Parathyroid adenoma (tissue), 2 donors: Measurements from ENCODE around the gene FOXE1.

Experiments used
- H2AFZ ChIP-seq: fragments of 300-600 bp; sonication (generic); one replicate; pipeline ENCODE4 v1.7.0; 2017; ENCODE audit warnings: antibody characterized with exemption, mild to moderate bottlenecking
- H3K27ac ChIP-seq: fragments of 300-600 bp; sonication (generic); one replicate; pipeline ENCODE4 v1.7.0; 2017
- H3K27me3 ChIP-seq: fragments of 300-600 bp; sonication (generic); one replicate; pipeline ENCODE4 v1.7.0; 2017; ENCODE audit warnings: low read length; ENCODE audit not compliant: control insufficient read depth, insufficient read depth
- H3K36me3 ChIP-seq: fragments of 300-600 bp; sonication (generic); one replicate; pipeline ENCODE4 v1.7.0; 2017; ENCODE audit warnings: low read length; ENCODE audit not compliant: control insufficient read depth, insufficient read depth
- H3K4me1 ChIP-seq: fragments of 300-600 bp; sonication (generic); one replicate; pipeline ENCODE4 v1.7.0; 2017; ENCODE audit warnings: control low read depth
- H3K4me2 ChIP-seq: fragments of 300-600 bp; sonication (generic); one replicate; pipeline ENCODE4 v1.7.0; 2017; ENCODE audit warnings: low read length
- H3K4me3 ChIP-seq: fragments of 300-600 bp; sonication (generic); one replicate; pipeline ENCODE4 v1.7.0; 2017; ENCODE audit warnings: low read depth, low read length
- H3K79me2 ChIP-seq: fragments of 300-600 bp; sonication (generic); one replicate; pipeline ENCODE4 v1.7.0; 2017; ENCODE audit warnings: control low read depth
- H3K9ac ChIP-seq: fragments of 300-600 bp; sonication (generic); one replicate; pipeline ENCODE4 v1.7.0; 2017; ENCODE audit warnings: mild to moderate bottlenecking
- H3K9me3 ChIP-seq: fragments of 300-600 bp; sonication (generic); one replicate; pipeline ENCODE4 v1.7.0; 2017; ENCODE audit warnings: low read length; ENCODE audit not compliant: control insufficient read depth
- TF ChIP-seq, protein P1 (sequence below): fragments of 300-600 bp; sonication (generic); IDR thresholded peaks from one replicate; pipeline ENCODE4 v1.7.0; 2017; ENCODE audit warnings: antibody characterized with exemption, mild to moderate bottlenecking
- donor health status: primary hyperparathyroidism.

The FOXE1 gene

GRCh38 chr9:97864396-97864795 is 11.4 kb downstream of the FOXE1 start:
- Histone ChIP-seq H3K4me3 (no peak overlapping the region), H3K27ac (no peak overlapping the region), H3K27me3 (no peaks in the 10 kb centered on the region), H3K4me1 (no peaks in the 10 kb centered on the region), H3K4me2 (no peak overlapping the region), H2AFZ (no peak overlapping the region), H3K79me2 (no peaks in the 10 kb centered on the region), H3K36me3 (no peaks in the 10 kb centered on the region), H3K9me3 (peaks cover 2% of the 10 kb centered on the region), H3K9ac (no peak overlapping the region)
- TF ChIP-seq, protein P1, sequence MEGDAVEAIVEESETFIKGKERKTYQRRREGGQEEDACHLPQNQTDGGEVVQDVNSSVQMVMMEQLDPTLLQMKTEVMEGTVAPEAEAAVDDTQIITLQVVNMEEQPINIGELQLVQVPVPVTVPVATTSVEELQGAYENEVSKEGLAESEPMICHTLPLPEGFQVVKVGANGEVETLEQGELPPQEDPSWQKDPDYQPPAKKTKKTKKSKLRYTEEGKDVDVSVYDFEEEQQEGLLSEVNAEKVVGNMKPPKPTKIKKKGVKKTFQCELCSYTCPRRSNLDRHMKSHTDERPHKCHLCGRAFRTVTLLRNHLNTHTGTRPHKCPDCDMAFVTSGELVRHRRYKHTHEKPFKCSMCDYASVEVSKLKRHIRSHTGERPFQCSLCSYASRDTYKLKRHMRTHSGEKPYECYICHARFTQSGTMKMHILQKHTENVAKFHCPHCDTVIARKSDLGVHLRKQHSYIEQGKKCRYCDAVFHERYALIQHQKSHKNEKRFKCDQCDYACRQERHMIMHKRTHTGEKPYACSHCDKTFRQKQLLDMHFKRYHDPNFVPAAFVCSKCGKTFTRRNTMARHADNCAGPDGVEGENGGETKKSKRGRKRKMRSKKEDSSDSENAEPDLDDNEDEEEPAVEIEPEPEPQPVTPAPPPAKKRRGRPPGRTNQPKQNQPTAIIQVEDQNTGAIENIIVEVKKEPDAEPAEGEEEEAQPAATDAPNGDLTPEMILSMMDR = no peak

- TF ChIP-seq, protein P1 = no peak
- Histone ChIP-seq H3K9me3 (peaks cover 2% of the 10 kb centered on the region), H3K27me3 (no peaks in the 10 kb centered on the region), H3K36me3 (no peaks in the 10 kb centered on the region), H3K4me1 (no peaks in the 10 kb centered on the region), H3K79me2 (no peaks in the 10 kb centered on the region), H2AFZ (no peak overlapping the region), H3K9ac (no peak overlapping the region), H3K27ac (no peak overlapping the region), H3K4me2 (no peak overlapping the region), H3K4me3 (no peak overlapping the region)
Observed at GRCh38 chr9:97866300-97866699, 13.3 kb downstream of the FOXE1 start.

DNA sequence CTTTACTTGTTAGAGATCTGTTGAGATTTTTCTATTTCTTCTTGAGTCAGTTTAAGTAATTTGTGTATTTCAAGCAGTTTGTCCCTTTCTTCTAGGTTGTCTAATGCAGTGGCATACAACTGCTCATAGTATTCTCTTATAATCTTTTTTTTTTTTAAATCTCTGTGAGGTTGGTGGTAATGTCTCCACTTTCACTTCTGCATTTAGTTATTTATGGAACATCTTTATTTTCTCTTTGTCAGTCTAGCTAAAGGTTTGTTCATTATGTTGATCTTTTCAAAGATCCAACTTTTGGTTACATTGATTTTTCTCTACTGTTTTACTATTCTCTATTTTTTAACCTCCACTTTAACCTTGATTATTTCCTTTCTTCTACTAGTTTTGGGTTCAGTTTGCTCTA is 13.8 kb downstream of the FOXE1 start:
- H3K27me3 ChIP-seq = no peaks in the 10 kb centered on the region

DNA sequence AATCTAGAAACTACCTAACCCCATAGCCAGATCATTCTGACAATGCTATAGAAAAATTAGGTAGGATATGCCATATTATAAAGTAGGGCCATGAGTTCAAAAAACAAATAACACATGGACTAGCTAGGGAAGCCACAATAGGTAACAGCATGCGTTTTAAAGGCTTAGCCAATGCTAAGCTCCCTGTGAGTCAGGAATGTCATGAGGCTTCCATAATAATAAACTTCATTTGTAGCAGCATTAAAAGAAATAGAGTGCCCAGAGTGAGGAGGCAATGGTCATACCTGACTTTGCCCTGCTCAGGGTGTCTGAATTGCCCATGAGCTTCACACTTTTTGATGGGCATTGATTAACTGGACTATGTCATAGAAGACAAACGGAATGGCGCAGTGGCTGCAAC is 15.8 kb downstream of the FOXE1 start:
- Histone ChIP-seq H3K79me2 (no peaks in the 10 kb centered on the region), H3K4me3 (no peak overlapping the region), H3K9me3 (peaks cover 2% of the 10 kb centered on the region)

More for the DNA sequence above, 13.8 kb downstream of the FOXE1 start:
- no peak overlapping the region for H2AFZ ChIP-seq
- no peak overlapping the region for H3K4me2 ChIP-seq
- no peak overlapping the region for H3K9ac ChIP-seq
- H3K27ac ChIP-seq = no peak overlapping the region
- H3K9me3 ChIP-seq = peaks cover 2% of the 10 kb centered on the region
- no peaks in the 10 kb centered on the region for H3K79me2 ChIP-seq
- H3K4me1 ChIP-seq = no peaks in the 10 kb centered on the region
- H3K36me3 ChIP-seq = no peaks in the 10 kb centered on the region
- H3K4me3 ChIP-seq = no peak overlapping the region
- TF ChIP-seq, protein P1 = no peak

DNA sequence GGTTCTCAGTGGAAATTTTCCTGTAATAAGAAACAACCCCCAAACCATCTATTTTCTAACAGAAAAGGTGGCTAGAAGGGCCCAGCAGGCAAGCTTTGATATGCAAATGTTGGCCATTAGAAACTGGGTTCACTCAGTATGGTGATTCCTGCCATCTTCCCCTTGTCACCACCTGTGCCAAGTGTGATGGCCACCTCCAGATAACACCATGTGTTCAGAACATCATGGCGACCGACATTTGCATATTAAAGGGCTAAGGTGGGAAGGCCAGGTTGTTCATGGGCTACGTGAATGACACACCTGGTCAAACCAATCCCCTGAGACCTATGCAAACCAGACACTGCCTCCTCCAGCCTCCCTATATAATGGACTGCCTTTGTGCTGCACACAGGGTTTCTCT is 20.4 kb downstream of the FOXE1 start:
- Histone ChIP-seq H3K9me3 (no peaks in the 10 kb centered on the region), H3K27ac (no peak overlapping the region), H2AFZ (no peak overlapping the region), H3K4me1 (no peaks in the 10 kb centered on the region), H3K9ac (no peak overlapping the region), H3K4me3 (no peak overlapping the region), H3K36me3 (no peaks in the 10 kb centered on the region), H3K79me2 (no peaks in the 10 kb centered on the region), H3K27me3 (no peaks in the 10 kb centered on the region), H3K4me2 (no peak overlapping the region)
- TF ChIP-seq, protein P1 = no peak

More for the DNA sequence above, 15.8 kb downstream of the FOXE1 start:
- H3K36me3 ChIP-seq = no peaks in the 10 kb centered on the region
- no peak overlapping the region for H3K4me2 ChIP-seq
- no peak overlapping the region for H3K9ac ChIP-seq
- no peaks in the 10 kb centered on the region for H3K27me3 ChIP-seq
- no peak overlapping the region for H3K27ac ChIP-seq
- no peaks in the 10 kb centered on the region for H3K4me1 ChIP-seq
- TF ChIP-seq, protein P1 = no peak
- H2AFZ ChIP-seq = no peak overlapping the region
